PC-9 (cell line): ENCODE results near the gene GPHN. TPM values are rescaled to one million over a fixed set of nuclear protein-coding genes. Genes with fewer than 3 reads are reported as not detected.

ENCODE experiments used
- BruUV-seq: library from RNA; stranded (reverse); fragments of 400-500 nt; replicated peaks from 2 replicates; lab custom pipeline; 2021; lab: Mats Ljungman, UMichigan
- CTCF ChIA-PET: fragments of 300-600 bp; sonication (Branson Sonifier 250); formaldehyde crosslinking; loops from one replicate; lab custom pipeline; 2022; ENCODE audit warnings: antibody characterized with exemption; lab: Charles Lee
- POLR2A ChIA-PET: fragments of 300-600 bp; sonication (Branson Sonifier 250); formaldehyde crosslinking; loops from one replicate; lab custom pipeline; 2022; ENCODE audit warnings: antibody characterized with exemption; ENCODE audit not compliant: unreplicated experiment; lab: Charles Lee
- DNase-seq, 2 experiments: peaks; one replicate each; pipeline versions ENCODE4 v3.0.0 to v3.0.0-alpha.2; 2015 to 2022; ENCODE audit warnings: mixed read lengths in 1 of 2
- H2AFZ ChIP-seq: fragments of 200-600 bp; sonication (generic); 2 replicates; pipeline ENCODE4 v1.8.1; 2017; ENCODE audit warnings: antibody characterized with exemption
- H3F3A ChIP-seq: fragments of 200-600 bp; sonication (generic); 2 replicates; pipeline ENCODE4 v1.8.1; 2017; ENCODE audit warnings: antibody characterized with exemption, mild to moderate bottlenecking, low read depth; ENCODE audit not compliant: insufficient read depth
- H3K27ac ChIP-seq: fragments of 200-600 bp; sonication (generic); 2 replicates; pipeline ENCODE4 v1.6.1; 2016; ENCODE audit warnings: mixed run types
- H3K27me3 ChIP-seq: fragments of 200-600 bp; sonication (generic); 2 replicates; pipeline ENCODE4 v1.6.1; 2016; ENCODE audit warnings: low read depth, mixed run types; ENCODE audit not compliant: insufficient read depth
- H3K36me3 ChIP-seq: fragments of 200-600 bp; sonication (generic); 2 replicates; pipeline ENCODE4 v1.6.1; 2016; ENCODE audit warnings: low read depth, mixed run types
- H3K4me1 ChIP-seq: fragments of 200-600 bp; sonication (generic); replicated peaks from 2 replicates; pipeline ENCODE4 v1.6.1; 2016; ENCODE audit warnings: mixed run types; ENCODE audit not compliant: insufficient read depth
- H3K4me2 ChIP-seq: fragments of 200-600 bp; sonication (generic); 2 replicates; pipeline ENCODE4 v1.6.1; 2017; ENCODE audit warnings: mixed run types
- H3K4me3 ChIP-seq: fragments of 200-600 bp; sonication (generic); 2 replicates; pipeline ENCODE4 v1.6.1; 2016; ENCODE audit warnings: mixed run types
- H3K79me2 ChIP-seq: fragments of 200-600 bp; sonication (generic); 2 replicates; pipeline ENCODE4 v1.6.1; 2017; ENCODE audit warnings: low read depth, mixed run types
- H3K9me2 ChIP-seq: fragments of 200-600 bp; sonication (generic); 2 replicates; pipeline ENCODE4 v1.8.1; 2017; ENCODE audit warnings: mild to moderate bottlenecking; ENCODE audit not compliant: insufficient read depth
- H3K9me3 ChIP-seq: fragments of 200-600 bp; sonication (generic); 2 replicates; pipeline ENCODE4 v1.8.1; 2016; ENCODE audit warnings: low read depth; ENCODE audit not compliant: insufficient read depth
- H4K20me1 ChIP-seq: fragments of 200-600 bp; sonication (generic); 2 replicates; pipeline ENCODE4 v1.8.1; 2017; ENCODE audit not compliant: insufficient read depth
- EZH2 ChIP-seq: fragments of 200-600 bp; sonication (generic); IDR thresholded peaks from 2 replicates; pipeline ENCODE4 v1.8.0; 2017; ENCODE audit warnings: antibody characterized with exemption, low read depth
- intact Hi-C: fragments of 100-400 bp; cut with micrococcal nuclease; formaldehyde crosslinking; loops from one replicate; pipeline ENCODE4 v1.10.0; 2022; ENCODE audit not compliant: unreplicated experiment
- total RNA-seq: library from RNA; stranded (reverse); gene quantifications from 2 replicates; pipeline ENCODE4 v1.2.3, GENCODE V29; 2021
- TF ChIP-seq, protein P1 (sequence below): fragments of 200-600 bp; sonication (generic); conservative IDR thresholded peaks from 2 replicates; pipeline ENCODE4 v1.6.1; 2017; ENCODE audit warnings: mixed run types, antibody characterized with exemption, mild to moderate bottlenecking, moderate library complexity

GPHN gene
- total RNA-seq, 1 experiment from 2014 or later = 18.3 TPM

DNA sequence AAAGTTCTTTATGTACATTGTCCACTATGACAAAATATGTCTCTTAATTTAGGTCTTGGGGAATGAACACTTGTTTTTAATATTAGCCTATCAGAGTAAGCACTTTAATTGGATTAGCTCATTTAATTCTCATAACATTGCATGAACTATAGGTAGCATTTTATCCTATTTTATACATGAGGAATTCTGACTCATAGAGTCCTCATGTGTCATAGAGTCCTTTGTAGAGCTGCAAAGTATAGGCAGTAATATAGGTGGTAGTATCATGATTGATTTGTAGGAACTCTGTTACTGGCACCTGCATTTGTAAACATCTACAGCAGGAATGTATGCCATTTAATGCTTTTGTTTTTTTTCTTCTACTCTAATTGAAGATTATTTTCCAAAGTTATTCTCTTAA lies 96.0 kb downstream of the GPHN start:
- Histone ChIP-seq H3K9me3 (no peaks in the 10 kb centered on the region; the same call in 1 of the 2 replicates), H3K79me2 (peaks cover 32% of the 10 kb centered on the region), H3K4me3 (no peak overlapping the region), H3K4me2 (no peak overlapping the region), H3K4me1 (peaks cover 8% of the 10 kb centered on the region), H3F3A (peaks cover 5% of the 10 kb centered on the region), H3K27ac (no peak overlapping the region), H3K9me2 (no peaks in the 10 kb centered on the region), H3K27me3 (no peaks in the 10 kb centered on the region), H2AFZ (no peak overlapping the region), H3K36me3 (no peaks in the 10 kb centered on the region), H4K20me1 (peaks cover 7% of the 10 kb centered on the region)
- CTCF ChIA-PET = no interaction called here
- intact Hi-C loops = no loop called here
- DNase-seq = no peak
- POLR2A ChIA-PET = no interaction called here
- BruUV-seq = no TSS peak
- TF ChIP-seq EZH2 = no peak
- TF ChIP-seq, protein P1, sequence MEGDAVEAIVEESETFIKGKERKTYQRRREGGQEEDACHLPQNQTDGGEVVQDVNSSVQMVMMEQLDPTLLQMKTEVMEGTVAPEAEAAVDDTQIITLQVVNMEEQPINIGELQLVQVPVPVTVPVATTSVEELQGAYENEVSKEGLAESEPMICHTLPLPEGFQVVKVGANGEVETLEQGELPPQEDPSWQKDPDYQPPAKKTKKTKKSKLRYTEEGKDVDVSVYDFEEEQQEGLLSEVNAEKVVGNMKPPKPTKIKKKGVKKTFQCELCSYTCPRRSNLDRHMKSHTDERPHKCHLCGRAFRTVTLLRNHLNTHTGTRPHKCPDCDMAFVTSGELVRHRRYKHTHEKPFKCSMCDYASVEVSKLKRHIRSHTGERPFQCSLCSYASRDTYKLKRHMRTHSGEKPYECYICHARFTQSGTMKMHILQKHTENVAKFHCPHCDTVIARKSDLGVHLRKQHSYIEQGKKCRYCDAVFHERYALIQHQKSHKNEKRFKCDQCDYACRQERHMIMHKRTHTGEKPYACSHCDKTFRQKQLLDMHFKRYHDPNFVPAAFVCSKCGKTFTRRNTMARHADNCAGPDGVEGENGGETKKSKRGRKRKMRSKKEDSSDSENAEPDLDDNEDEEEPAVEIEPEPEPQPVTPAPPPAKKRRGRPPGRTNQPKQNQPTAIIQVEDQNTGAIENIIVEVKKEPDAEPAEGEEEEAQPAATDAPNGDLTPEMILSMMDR = no peak

DNA sequence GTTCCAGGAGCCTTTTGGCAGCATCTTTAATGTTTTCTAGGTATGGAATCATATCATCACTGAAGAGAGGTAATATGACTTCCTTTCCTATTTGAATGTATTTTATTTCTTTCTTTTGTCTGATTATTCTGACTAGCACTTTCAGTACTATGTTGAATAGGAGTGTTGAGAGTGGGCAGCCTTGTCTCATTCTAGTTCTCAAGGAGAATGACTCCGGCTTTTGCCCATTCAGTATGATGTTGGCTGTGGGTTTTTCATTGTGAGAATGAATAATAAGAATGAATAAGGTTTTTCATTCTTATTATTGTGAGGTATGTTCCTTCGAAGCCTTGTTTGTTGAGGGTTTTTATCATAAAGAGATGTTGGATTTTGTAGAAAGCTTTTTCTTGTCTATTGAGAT lies 98.9 kb downstream of the GPHN start:
- Histone ChIP-seq H3K4me2 (no peak overlapping the region), H3K79me2 (peaks cover 29% of the 10 kb centered on the region), H3K27me3 (no peaks in the 10 kb centered on the region), H3K4me3 (no peak overlapping the region), H3F3A (no peaks in the 10 kb centered on the region), H4K20me1 (no peaks in the 10 kb centered on the region), H3K36me3 (no peaks in the 10 kb centered on the region), H3K9me2 (no peaks in the 10 kb centered on the region), H3K27ac (no peak overlapping the region), H3K9me3 (no peaks in the 10 kb centered on the region; the same call in 1 of the 2 replicates), H3K4me1 (no peaks in the 10 kb centered on the region), H2AFZ (no peak overlapping the region)
- intact Hi-C loops = no loop called here
- DNase-seq = no peak
- BruUV-seq = no TSS peak
- ChIA-PET CTCF (no interaction called here), POLR2A (no interaction called here)
- TF ChIP-seq, protein P1 = no peak
- TF ChIP-seq EZH2 = no peak

DNA sequence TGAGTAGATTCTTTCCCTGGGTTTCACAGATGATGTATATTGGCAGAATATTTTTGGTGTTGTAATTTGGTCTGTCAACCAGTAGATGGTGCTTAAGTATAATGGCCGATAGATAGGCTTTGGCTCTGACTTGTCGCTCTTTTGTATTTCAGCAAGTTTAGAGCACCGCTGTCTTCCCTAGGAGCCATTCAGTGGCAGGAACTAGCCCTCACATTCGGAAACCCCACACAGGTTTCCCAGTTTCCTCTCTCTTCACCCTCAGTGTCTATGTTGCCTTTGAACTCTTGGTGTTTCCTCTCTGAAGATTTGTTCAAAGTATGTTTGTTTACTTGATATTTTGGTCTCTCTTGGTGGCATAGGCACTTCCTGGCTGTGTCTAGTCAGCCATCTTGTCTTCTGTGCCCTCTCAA lies 102.2 kb downstream of the GPHN start:
- Histone ChIP-seq H3K9me3 (no peaks in the 10 kb centered on the region; the same call in 1 of the 2 replicates), H3K79me2 (peaks cover 20% of the 10 kb centered on the region), H3K4me1 (no peaks in the 10 kb centered on the region), H3F3A (no peaks in the 10 kb centered on the region), H3K27ac (no peak overlapping the region), H3K36me3 (no peaks in the 10 kb centered on the region), H3K4me2 (no peak overlapping the region), H4K20me1 (no peaks in the 10 kb centered on the region), H2AFZ (no peak overlapping the region), H3K9me2 (no peaks in the 10 kb centered on the region), H3K4me3 (no peak overlapping the region), H3K27me3 (no peaks in the 10 kb centered on the region)
- no peak for TF ChIP-seq EZH2
- TF ChIP-seq, protein P1 = peak; percentile 62
- CTCF ChIA-PET = no interaction called here
- POLR2A ChIA-PET = no interaction called here
- BruUV-seq = no TSS peak
- no peak for DNase-seq
- intact Hi-C loops = no loop called here
